Measurements from ENCODE around the gene KAT6B.
"Not testable (repeated sequence)": the region's sequence is repeated elsewhere in the genome, so short reads cannot be mapped to it uniquely, and the experiment has no call there.

KAT6B gene

DNA sequence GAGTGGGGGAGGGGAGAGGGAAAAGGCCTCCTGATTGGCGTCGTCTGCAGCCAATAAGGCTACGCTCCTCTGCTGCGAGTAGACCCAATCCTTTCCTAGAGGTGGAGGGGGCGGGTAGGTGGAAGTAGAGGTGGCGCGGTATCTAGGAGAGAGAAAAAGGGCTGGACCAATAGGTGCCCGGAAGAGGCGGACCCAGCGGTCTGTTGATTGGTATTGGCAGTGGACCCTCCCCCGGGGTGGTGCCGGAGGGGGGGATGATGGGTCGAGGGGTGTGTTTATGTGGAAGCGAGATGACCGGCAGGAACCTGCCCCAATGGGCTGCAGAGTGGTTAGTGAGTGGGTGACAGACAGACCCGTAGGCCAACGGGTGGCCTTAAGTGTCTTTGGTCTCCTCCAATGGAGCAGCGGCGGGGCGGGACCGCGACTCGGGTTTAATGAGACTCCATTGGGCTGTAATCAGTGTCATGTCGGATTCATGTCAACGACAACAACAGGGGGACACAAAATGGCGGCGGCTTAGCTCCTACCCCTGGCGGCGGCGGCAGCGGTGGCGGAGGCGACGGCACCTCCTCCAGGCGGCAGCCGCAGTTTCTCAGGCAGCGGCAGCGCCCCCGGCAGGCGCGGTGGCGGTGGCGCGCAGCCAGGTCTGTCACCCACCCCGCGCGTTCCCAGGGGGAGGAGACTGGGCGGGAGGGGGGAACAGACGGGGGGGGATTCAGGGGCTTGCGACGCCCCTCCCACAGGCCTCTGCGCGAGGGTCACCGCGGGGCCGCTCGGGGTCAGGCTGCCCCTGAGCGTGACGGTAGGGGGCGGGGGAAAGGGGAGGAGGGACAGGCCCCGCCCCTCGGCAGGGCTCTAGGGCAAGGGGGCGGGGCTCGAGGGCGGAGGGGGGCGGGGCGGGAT is at the start of gene KAT6B:
KAT6B (plus strand) TSS at position 459 of the 903 bp plus-strand sequence. CDS start 16,258 bp downstream, outside the sequence.
- peak; percentile 99 for DNase-seq (ENCODE audit: low read depth)

DNA sequence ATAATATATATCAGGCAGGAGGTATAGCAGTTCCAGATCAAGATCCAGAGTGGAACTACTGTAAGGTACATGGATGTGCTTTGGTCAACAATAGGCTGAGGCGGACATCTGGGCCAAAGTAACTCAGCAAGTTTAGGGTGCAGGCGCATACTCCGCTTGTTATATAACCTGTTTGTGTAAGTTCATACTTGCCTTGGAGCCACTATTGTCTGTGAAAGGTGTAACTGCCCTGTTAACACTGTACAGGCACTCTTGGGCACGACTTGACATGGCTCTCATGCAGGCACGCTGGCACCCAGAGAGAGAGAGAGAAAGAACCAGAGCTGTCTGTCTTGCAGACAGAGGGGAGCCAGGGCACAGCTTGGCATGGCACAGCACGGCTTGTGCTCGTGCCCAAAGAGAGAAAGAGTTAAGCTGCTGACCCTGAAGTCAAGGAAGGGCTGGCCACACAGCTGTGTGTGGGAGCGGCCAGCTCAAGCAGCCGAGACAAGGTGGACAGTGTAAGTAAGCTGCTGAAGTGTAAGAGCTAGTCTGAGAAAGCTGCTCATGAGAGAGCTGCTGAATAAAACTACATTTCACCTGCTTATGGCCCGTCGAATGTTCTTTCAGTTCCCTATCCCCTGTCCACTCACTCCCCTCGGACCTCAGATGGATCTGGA is 47.8 kb upstream of the KAT6B start:
- DNase-seq (ENCODE audit: low read depth): no peak

GRCh38 chr10:74781870-74782269 is 44.5 kb upstream of the KAT6B start:
- DNase-seq (ENCODE audit: low read depth): not testable (repeated sequence)

GRCh38 chr10:74784462-74784861 is 41.9 kb upstream of the KAT6B start:
- no peak for DNase-seq (ENCODE audit: low read depth)

DNA sequence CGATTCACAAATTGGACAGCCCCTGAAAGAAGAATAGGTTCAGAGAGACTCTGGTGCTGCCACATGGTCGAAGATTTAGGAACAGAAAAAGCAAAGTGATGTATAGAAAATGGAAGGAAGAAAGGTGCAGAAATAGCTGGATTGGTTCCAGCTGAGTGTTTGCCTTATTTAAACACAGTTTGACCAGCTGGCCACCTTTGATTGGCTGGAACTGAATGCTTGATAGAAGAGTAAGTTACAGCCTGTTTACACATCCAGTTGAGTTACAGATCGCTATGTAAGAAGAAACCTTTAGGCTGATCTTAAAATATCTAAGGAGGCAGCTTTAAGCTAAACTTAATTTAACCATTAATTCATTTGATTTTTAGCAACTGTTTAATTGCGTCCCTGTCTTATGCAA is 40.3 kb upstream of the KAT6B start:
- DNase-seq (ENCODE audit: low read depth): no peak

- no peak for DNase-seq (ENCODE audit: low read depth)
Observed at GRCh38 chr10:74787457-74787856, 38.9 kb upstream of the KAT6B start.

DNA sequence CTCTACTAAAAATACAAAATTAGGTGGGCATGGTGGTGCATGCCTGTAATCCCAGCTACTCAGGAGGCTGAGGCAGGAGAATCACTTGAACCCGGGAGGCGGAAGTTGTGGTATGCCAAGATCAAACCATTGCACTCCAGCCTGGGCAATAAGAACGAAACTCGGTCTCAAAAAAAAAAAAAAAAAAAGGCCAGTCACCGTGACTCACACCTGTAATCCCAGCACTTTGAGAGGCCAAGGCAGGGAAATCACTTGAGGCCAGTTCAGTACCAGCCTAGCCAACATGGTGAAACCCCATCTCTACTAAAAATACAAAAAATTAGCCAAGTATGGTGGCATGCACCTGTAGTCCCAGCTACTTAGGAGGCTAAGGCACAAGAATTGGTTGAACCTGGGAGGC is 34.4 kb upstream of the KAT6B start:
- DNase-seq (ENCODE audit: low read depth): not testable (repeated sequence)

- no peak for DNase-seq (ENCODE audit: low read depth)
Observed at GRCh38 chr10:74792726-74793125, 33.7 kb upstream of the KAT6B start.

DNA sequence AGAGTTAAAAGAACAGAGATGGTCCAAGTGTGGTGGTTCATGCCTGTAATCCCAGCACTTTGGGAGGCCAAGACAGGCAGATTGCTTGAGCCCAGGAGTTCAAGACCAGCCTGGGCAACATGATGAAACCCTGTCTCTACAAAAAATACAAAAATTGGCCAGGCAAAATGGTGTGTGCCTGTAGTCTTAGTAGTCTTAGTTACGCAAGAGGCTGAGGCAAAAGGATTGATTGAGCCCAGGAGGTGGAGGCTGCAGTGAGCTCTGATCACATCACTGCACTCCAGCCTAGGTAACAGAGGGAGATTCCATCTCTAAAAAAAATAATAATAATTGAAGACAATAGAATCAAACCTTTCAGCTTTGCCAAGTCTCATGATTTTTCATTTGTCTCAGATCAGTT is 33.2 kb upstream of the KAT6B start:
- not testable (repeated sequence) for DNase-seq (ENCODE audit: low read depth)

GRCh38 chr10:74794531-74794930 is 31.9 kb upstream of the KAT6B start:
- DNase-seq (ENCODE audit: low read depth): no peak

GRCh38 chr10:74797550-74797949 is 28.9 kb upstream of the KAT6B start:
- no peak for DNase-seq (ENCODE audit: low read depth)

DNA sequence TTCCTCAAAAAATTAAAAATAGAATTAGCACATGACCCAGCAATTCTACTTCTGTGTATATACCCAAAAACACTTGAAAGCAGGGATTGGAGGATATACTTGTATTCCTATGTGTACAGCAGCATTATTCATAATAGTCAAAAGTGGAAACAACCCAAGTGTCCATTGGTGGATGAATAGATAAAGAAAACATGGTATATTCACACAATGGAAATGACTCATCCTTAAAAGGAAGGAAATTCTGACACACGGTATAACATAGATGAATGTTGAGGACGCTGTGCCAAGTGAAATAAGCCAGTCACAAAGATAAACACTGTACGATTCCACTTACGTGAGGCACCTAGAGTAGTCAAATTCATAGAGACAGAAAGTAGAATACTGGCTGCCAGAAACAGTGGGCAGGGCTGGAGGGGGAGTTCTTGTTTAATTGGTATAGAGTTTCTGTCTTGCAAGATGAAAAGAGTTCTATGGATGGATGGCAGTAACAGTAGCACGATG is 26.6 kb upstream of the KAT6B start:
- no peak for DNase-seq (ENCODE audit: low read depth)

DNA sequence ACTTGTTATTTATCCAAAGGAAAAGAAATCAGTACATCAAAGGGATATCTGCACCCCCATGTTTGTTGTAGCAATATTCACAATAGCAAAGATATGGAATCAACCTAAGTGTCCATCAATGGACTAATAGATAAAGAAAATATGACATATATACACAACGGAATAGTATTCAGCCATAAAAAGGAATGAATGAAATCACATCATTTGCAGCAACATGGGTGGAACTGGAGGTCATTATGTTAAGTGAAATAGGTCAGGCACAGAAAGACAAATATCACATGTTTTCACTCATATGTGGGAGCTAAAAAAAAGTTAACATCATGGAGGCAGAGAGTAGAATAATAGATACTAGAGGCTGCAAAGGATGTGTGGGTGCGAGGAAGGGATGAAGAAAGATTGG is 25.0 kb upstream of the KAT6B start:
- DNase-seq (ENCODE audit: low read depth): no peak

- no peak for DNase-seq (ENCODE audit: low read depth)
Observed at GRCh38 chr10:74808501-74808900, 17.9 kb upstream of the KAT6B start.

- no peak for DNase-seq (ENCODE audit: low read depth)
Observed at GRCh38 chr10:74810087-74810486, 16.3 kb upstream of the KAT6B start.

- no peak for DNase-seq (ENCODE audit: low read depth)
Observed at GRCh38 chr10:74813381-74814259, 12.8 kb upstream of the KAT6B start.

GRCh38 chr10:74814797-74815196 is 11.6 kb upstream of the KAT6B start:
- DNase-seq (ENCODE audit: low read depth): no peak

GRCh38 chr10:74816824-74817498 is 9.4 kb upstream of the KAT6B start:
- no peak for DNase-seq (ENCODE audit: low read depth)

- DNase-seq (ENCODE audit: low read depth): no peak
Observed at GRCh38 chr10:74821501-74821900, 4.9 kb upstream of the KAT6B start.

DNA sequence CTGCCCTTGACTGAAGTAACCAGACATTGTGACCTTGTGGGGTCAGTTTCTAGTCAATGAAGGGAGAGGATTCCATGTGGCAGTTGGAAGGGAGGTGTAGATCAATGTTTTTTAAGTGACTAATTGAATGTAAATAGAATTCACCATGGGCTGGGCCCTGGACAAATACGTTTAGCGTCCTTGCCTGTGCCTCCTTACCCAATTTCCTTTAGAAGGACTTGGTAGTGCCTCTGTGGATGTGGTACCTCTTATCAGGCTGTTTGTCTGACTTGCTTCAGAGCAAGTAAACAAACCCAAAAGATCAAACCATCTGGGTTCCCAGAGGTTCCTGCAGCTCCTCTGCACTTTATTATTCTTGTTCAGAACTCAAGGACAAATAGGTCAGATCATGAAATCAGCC is 4.3 kb upstream of the KAT6B start:
- no peak for DNase-seq (ENCODE audit: low read depth)

- no peak for DNase-seq (ENCODE audit: low read depth)
Observed at GRCh38 chr10:74822521-74823089, 3.8 kb upstream of the KAT6B start.
